ENCODE measurements around the gene MANF. TPM values are rescaled to one million over a fixed set of nuclear protein-coding genes. Genes with fewer than 3 reads are reported as not detected.

MANF gene
- total and polyA plus RNA-seq, 2 experiments from 2014 or later, result 48.7 to 92.7 TPM

- Histone ChIP-seq H3K27me3 (ENCODE audit: insufficient read depth) (no peaks in the 10 kb centered on the region), H3F3A (replicated peaks; ENCODE audit: low read depth) (no peaks in the 10 kb centered on the region), H3K36me3 (ENCODE audit: insufficient read depth) (peaks cover 6% of the 10 kb centered on the region), H3K27ac (ENCODE audit: low read depth) (no peak overlapping the region), H3K79me2 (replicated peaks; ENCODE audit: insufficient read depth) (peaks cover 8% of the 10 kb centered on the region; the same call in 1 of the 2 replicates), H2AFZ (no peak overlapping the region), H3K4me1 (ENCODE audit: insufficient read depth) (no peaks in the 10 kb centered on the region), H4K20me1 (replicated peaks; ENCODE audit: insufficient read depth) (peaks cover 4% of the 10 kb centered on the region; the same call in 1 of the 2 replicates), H3K4me3 (no peak overlapping the region), H3K9me2 (ENCODE audit: insufficient read depth) (no peaks in the 10 kb centered on the region), H3K4me2 (no peak overlapping the region)
- TF ChIP-seq NANOG (IDR thresholded peaks at IDR 0.05; ENCODE audit: borderline replicate concordance) (no peak), ZNF114 (CRISPR knock-in tag; IDR thresholded peaks at IDR 0.05) (no peak), ETS1 (IDR thresholded peaks at IDR 0.05) (no peak), EZH2phosphoT487 (IDR thresholded peaks at IDR 0.05; ENCODE audit: unreplicated experiment) (no peak), ZNF331 (CRISPR knock-in tag; IDR thresholded peaks at IDR 0.05; ENCODE audit: low read depth) (no peak), POLR2AphosphoS5 (IDR thresholded peaks at IDR 0.05; ENCODE audit: low read depth) (no peak)
- TF ChIP-seq, protein P1, sequence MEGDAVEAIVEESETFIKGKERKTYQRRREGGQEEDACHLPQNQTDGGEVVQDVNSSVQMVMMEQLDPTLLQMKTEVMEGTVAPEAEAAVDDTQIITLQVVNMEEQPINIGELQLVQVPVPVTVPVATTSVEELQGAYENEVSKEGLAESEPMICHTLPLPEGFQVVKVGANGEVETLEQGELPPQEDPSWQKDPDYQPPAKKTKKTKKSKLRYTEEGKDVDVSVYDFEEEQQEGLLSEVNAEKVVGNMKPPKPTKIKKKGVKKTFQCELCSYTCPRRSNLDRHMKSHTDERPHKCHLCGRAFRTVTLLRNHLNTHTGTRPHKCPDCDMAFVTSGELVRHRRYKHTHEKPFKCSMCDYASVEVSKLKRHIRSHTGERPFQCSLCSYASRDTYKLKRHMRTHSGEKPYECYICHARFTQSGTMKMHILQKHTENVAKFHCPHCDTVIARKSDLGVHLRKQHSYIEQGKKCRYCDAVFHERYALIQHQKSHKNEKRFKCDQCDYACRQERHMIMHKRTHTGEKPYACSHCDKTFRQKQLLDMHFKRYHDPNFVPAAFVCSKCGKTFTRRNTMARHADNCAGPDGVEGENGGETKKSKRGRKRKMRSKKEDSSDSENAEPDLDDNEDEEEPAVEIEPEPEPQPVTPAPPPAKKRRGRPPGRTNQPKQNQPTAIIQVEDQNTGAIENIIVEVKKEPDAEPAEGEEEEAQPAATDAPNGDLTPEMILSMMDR (conservative IDR thresholded peaks at IDR 0.05; ENCODE audit: low read depth in 2 of 2), result peak; percentile 78 to 87
- H3K27me3 Mint-ChIP-seq (ENCODE audit: insufficient read depth, low read depth, poor library complexity), result peaks cover 1% of the 10 kb centered on the region
- DNase-seq (ENCODE audit: low spot score), result peak; percentile 84
- no peak overlapping the region for H3K4me3 Mint-ChIP-seq
- peaks cover 30% of the 10 kb centered on the region for H3K36me3 Mint-ChIP-seq (ENCODE audit: low read depth)
- H3K4me1 Mint-ChIP-seq, result no peaks in the 10 kb centered on the region
- no peak overlapping the region for H3K27ac Mint-ChIP-seq
- ATAC-seq, result peak; percentile 98
- no peaks in the 10 kb centered on the region for H3K9me3 Mint-ChIP-seq
Measured at GRCh38 chr3:51434746-51435327, 49.7 kb downstream of the MANF start.

DNA sequence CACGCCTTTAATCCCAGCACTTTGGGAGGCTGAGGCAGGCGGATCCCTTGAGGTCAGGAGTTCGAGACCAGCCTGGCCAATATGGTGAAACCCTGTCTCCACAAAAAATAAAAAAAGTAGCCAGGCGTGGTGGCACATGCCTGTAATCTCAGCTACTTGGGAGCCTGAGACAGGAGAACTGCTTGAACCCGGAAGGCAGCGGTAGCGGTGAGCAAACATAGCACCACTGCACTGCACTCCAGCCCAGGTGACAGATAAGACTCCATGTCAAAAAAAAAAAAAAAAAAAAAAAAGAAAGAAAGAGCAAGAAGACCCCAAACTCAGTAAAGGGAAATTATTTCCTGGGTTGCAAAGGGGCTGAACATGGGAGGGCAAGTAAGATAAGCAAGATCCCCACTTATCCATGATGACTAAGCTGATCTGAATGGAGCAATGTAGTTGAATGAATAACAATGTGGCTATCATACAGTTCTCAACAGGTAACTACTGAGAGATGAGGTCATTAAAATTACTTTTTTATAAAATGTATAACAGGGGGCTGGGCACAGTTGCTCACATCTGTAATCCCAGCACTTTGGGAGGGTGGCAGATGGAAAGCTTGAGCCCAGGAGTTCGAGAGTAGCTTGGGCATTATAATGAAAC is 52.0 kb downstream of the MANF start:
- H3K27ac Mint-ChIP-seq, result peak overlapping the region; percentile 44; the same call in 1 of the 2 replicates
- no peak for TF ChIP-seq EZH2phosphoT487 (IDR thresholded peaks at IDR 0.05; ENCODE audit: unreplicated experiment)
- TF ChIP-seq NANOG (IDR thresholded peaks at IDR 0.05; ENCODE audit: borderline replicate concordance), result no peak
- no peak for TF ChIP-seq STAT1 (IDR thresholded peaks at IDR 0.05; ENCODE audit: unreplicated experiment)
- no peak for TF ChIP-seq ZNF114 (CRISPR knock-in tag; IDR thresholded peaks at IDR 0.05)
- TF ChIP-seq ZNF331 (CRISPR knock-in tag; IDR thresholded peaks at IDR 0.05; ENCODE audit: low read depth), result no peak
- TF ChIP-seq ZNF462 (CRISPR knock-in tag; IDR thresholded peaks at IDR 0.05), result no peak
- TF ChIP-seq CREB1 (CRISPR knock-in tag; IDR thresholded peaks at IDR 0.05; ENCODE audit: low read depth), result no peak

More for the DNA sequence above, 52.0 kb downstream of the MANF start:
- H3K4me2 ChIP-seq, result no peak overlapping the region
- no peaks in the 10 kb centered on the region for H3K27me3 ChIP-seq (ENCODE audit: insufficient read depth)
- peaks cover 18% of the 10 kb centered on the region for H3K36me3 ChIP-seq (ENCODE audit: insufficient read depth)
- H3K4me1 ChIP-seq (ENCODE audit: insufficient read depth), result no peaks in the 10 kb centered on the region
- H3K9me2 ChIP-seq (ENCODE audit: insufficient read depth), result no peaks in the 10 kb centered on the region
- no peaks in the 10 kb centered on the region for H3F3A ChIP-seq (replicated peaks; ENCODE audit: low read depth)
- H3K27me3 Mint-ChIP-seq (ENCODE audit: insufficient read depth, low read depth, poor library complexity), result peaks cover 1% of the 10 kb centered on the region
- no peak for ATAC-seq
- peaks cover 7% of the 10 kb centered on the region for H4K20me1 ChIP-seq (replicated peaks; ENCODE audit: insufficient read depth)
- no peaks in the 10 kb centered on the region for H3K9me3 Mint-ChIP-seq
- H3K4me1 Mint-ChIP-seq, result no peaks in the 10 kb centered on the region
- peaks cover 38% of the 10 kb centered on the region for H3K36me3 Mint-ChIP-seq (ENCODE audit: low read depth)
- peaks cover 8% of the 10 kb centered on the region; the same call in 1 of the 2 replicates for H3K79me2 ChIP-seq (replicated peaks; ENCODE audit: insufficient read depth)
- no peak overlapping the region for H3K4me3 ChIP-seq
- H3K27ac ChIP-seq (ENCODE audit: low read depth), result no peak overlapping the region
- no peak for DNase-seq (ENCODE audit: low spot score)
- H2AFZ ChIP-seq, result no peak overlapping the region
- no peak overlapping the region for H3K4me3 Mint-ChIP-seq

All from GM23338 (cell line).